Mucosa of stomach (tissue), 1 donor: Measurements from ENCODE around the gene SIK3.
"Not testable (repeated sequence)": the region's sequence is repeated elsewhere in the genome, so short reads cannot be mapped to it uniquely, and the experiment has no call there.

Source experiments
- H3K27me3 ChIP-seq: one replicate; pipeline ENCODE4 v1.7.0; 2013; ENCODE audit warnings: mild to moderate bottlenecking, low read length; ENCODE audit not compliant: control insufficient read depth, insufficient read depth
- H3K36me3 ChIP-seq: one replicate; pipeline ENCODE4 v1.7.0; 2013; ENCODE audit warnings: low read length; ENCODE audit not compliant: control insufficient read depth, insufficient read depth
- H3K4me1 ChIP-seq: one replicate; pipeline ENCODE4 v1.7.0; 2013; ENCODE audit warnings: mild to moderate bottlenecking, low read length; ENCODE audit not compliant: control insufficient read depth, insufficient read depth
- H3K4me3 ChIP-seq: one replicate; pipeline ENCODE4 v1.7.0; 2013; ENCODE audit warnings: low read length
- H3K9ac ChIP-seq: one replicate; pipeline ENCODE4 v1.7.0; 2013; ENCODE audit warnings: mild to moderate bottlenecking, low read length, moderate library complexity
- H3K9me3 ChIP-seq: one replicate; pipeline ENCODE4 v1.7.0; 2013; ENCODE audit warnings: mild to moderate bottlenecking, low read length, moderate library complexity; ENCODE audit not compliant: control insufficient read depth
- donor health status: Pancreatic carcinoma.

Gene SIK3

GRCh38 chr11:117098269-117099232 lies at the start of gene SIK3:
Gene SIK3 (minus strand): TSS chr11:117098428. CDS start chr11:117098415, 13 bp downstream.
- peak within 1 kb of the TSS; percentile 88 for H3K4me3 ChIP-seq
- no peaks in the 10 kb centered on the region for H3K9me3 ChIP-seq
- peak within 1 kb of the TSS; percentile 89 for H3K9ac ChIP-seq
- no peaks in the 10 kb centered on the region for H3K36me3 ChIP-seq
- H3K4me1 ChIP-seq = peaks cover 24% of the 10 kb centered on the region
- H3K27me3 ChIP-seq = no peaks in the 10 kb centered on the region

- H3K4me1 ChIP-seq = peaks cover 19% of the 10 kb centered on the region
- H3K36me3 ChIP-seq = peaks cover 6% of the 10 kb centered on the region
- no peaks in the 10 kb centered on the region for H3K27me3 ChIP-seq
- H3K9me3 ChIP-seq = no peaks in the 10 kb centered on the region
- H3K4me3 ChIP-seq = no peak overlapping the region
- no peak overlapping the region for H3K9ac ChIP-seq
Observed at GRCh38 chr11:117146521-117146920, 48.3 kb upstream of the SIK3 start.

DNA sequence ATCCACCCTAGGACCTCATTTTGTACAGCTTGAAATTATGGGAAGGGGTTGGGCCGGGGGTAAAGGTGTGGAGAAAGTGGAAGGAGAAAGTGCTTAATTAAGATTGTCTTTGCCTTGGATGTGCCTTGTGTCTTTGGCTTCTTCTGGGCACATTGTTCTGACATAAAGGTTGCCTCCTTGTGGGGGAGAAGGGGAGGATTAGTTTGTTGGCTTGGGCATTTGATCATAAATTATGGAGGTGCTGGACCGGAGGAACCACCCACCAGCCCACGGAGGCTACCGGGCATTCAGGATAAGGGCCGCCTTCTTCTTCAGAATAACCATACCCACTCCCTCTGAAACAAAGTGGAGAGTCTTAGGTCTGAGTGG lies 47.1 kb upstream of the SIK3 start:
- peak overlapping the region; percentile 73 for H3K9ac ChIP-seq
- no peaks in the 10 kb centered on the region for H3K27me3 ChIP-seq
- peaks cover 19% of the 10 kb centered on the region for H3K4me1 ChIP-seq
- H3K9me3 ChIP-seq = no peaks in the 10 kb centered on the region
- peaks cover 6% of the 10 kb centered on the region for H3K36me3 ChIP-seq
- H3K4me3 ChIP-seq = peak overlapping the region; percentile 99

GRCh38 chr11:117144477-117145392 lies 46.5 kb upstream of the SIK3 start:
- H3K4me1 ChIP-seq = peaks cover 19% of the 10 kb centered on the region
- peak overlapping the region; percentile 73 for H3K9ac ChIP-seq
- H3K27me3 ChIP-seq = no peaks in the 10 kb centered on the region
- H3K36me3 ChIP-seq = peaks cover 6% of the 10 kb centered on the region
- peak overlapping the region; percentile 99 for H3K4me3 ChIP-seq
- no peaks in the 10 kb centered on the region for H3K9me3 ChIP-seq

GRCh38 chr11:117143871-117144476 lies 45.7 kb upstream of the SIK3 start, which contains the start of gene PAFAH1B2:
Gene PAFAH1B2 (plus strand): TSS chr11:117144287. CDS start chr11:117152448, 8,161 bp downstream.
- peak within 1 kb of the TSS; percentile 73 for H3K9ac ChIP-seq
- no peaks in the 10 kb centered on the region for H3K27me3 ChIP-seq
- H3K9me3 ChIP-seq = no peaks in the 10 kb centered on the region
- peaks cover 19% of the 10 kb centered on the region for H3K4me1 ChIP-seq
- H3K36me3 ChIP-seq = peaks cover 6% of the 10 kb centered on the region
- H3K4me3 ChIP-seq = peak within 1 kb of the TSS; percentile 99

- Histone ChIP-seq H3K36me3 (peaks cover 6% of the 10 kb centered on the region), H3K27me3 (no peaks in the 10 kb centered on the region), H3K4me1 (peaks cover 16% of the 10 kb centered on the region), H3K4me3 (peak overlapping the region; percentile 99), H3K9me3 (no peaks in the 10 kb centered on the region), H3K9ac (peak overlapping the region; percentile 73)
Observed at GRCh38 chr11:117143390-117143789, 45.2 kb upstream of the SIK3 start.

GRCh38 chr11:117137223-117138086 lies 39.2 kb upstream of the SIK3 start:
- H3K9me3 ChIP-seq, H3K4me1 ChIP-seq, H3K27me3 ChIP-seq, H3K36me3 ChIP-seq, H3K4me3 ChIP-seq, H3K9ac ChIP-seq: not testable (repeated sequence)

- not testable (repeated sequence) for H3K4me1 ChIP-seq, H3K9ac ChIP-seq, H3K9me3 ChIP-seq
Observed at GRCh38 chr11:117134979-117135378, 36.8 kb upstream of the SIK3 start.

DNA sequence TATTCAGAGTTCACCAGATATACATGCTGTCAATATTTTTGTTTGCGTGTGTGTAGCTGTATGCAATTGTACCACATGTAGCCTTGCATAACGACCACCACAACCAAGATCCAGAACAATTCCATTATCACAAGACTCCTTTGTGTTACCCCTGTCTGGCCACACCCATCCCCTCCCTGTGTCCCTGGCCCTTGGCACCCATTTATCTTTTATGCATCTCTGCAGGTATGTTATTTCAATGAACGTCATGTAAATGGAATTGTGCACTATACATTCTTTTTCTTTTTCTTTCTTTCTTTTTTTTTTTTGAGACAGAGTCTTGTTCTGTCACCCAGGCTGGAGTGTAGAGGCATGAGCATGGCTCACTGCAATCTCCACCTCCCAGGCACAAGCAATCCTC lies 36.2 kb upstream of the SIK3 start:
- Histone ChIP-seq H3K36me3 (no peaks in the 10 kb centered on the region), H3K27me3 (no peaks in the 10 kb centered on the region), H3K4me3 (no peak overlapping the region), H3K9ac (no peak overlapping the region), H3K9me3 (no peaks in the 10 kb centered on the region), H3K4me1 (no peaks in the 10 kb centered on the region)

More at GRCh38 chr11:117134979-117135378, 36.8 kb upstream of the SIK3 start:
- H3K36me3 ChIP-seq, H3K27me3 ChIP-seq, H3K4me3 ChIP-seq: not testable (repeated sequence)

DNA sequence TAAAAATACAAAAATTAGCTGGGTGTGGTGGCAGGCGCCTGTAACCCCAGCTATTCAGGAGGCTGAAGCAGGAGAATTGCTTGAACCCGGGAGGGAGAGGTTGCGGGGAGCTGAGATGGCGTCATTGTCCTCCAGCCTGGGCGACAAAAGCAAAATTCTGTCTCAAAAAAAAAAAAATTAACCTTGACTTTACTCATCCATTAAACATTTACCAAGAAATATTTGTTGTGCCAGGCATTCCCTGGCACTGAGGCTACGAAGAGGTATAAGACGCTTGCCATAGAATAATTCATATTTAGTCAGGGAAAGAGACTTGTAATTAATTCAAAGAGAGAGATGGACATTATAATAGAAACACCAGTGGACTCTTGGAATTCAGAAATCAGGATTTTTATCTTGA lies 32.7 kb upstream of the SIK3 start:
- Histone ChIP-seq H3K9ac (no peak overlapping the region), H3K9me3 (no peaks in the 10 kb centered on the region), H3K27me3 (no peaks in the 10 kb centered on the region), H3K4me1 (no peaks in the 10 kb centered on the region), H3K36me3 (no peaks in the 10 kb centered on the region), H3K4me3 (no peak overlapping the region)

DNA sequence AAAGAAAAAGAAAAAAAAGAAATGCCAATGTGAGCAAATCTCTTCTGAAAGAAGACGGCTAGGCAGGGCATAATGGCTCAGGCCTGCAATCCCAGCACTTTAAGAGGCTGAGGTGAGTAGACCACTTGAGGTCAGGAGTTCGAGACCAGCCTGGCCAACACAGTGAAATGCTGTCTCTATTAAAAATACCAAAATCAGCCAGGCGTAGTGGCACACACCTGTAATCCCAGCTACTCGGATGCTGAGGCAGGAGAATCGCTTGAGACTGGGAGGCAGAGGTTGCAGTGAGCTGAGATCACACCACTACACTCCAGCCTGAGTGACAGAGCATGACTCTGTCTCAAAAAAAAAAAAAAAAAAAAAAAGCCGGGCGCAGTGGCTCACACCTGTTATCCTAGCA lies 32.2 kb upstream of the SIK3 start:
- H3K9me3 ChIP-seq = not testable (repeated sequence)

More for the DNA sequence above, 32.2 kb upstream of the SIK3 start:
- H3K9ac ChIP-seq, H3K4me3 ChIP-seq, H3K27me3 ChIP-seq, H3K36me3 ChIP-seq, H3K4me1 ChIP-seq: not testable (repeated sequence)
